HepG2 (cell line): ENCODE results near the gene PSMB3. TPM values are rescaled to one million over a fixed set of nuclear protein-coding genes. Genes with fewer than 3 reads are reported as not detected.

Experiments used
- ATF7 ChIP-seq, 2 experiments: fragments of 450-650 bp in 1 of 2; sonication (generic) in 1 of 2; formaldehyde crosslinking in 1 of 2; IDR thresholded peaks; 2 replicates each; pipeline versions ENCODE4 v1.4.0 to v1.6.1; 2016 to 2020; ENCODE audit warnings: antibody characterized with exemption in 1 of 2, mild to moderate bottlenecking in 1 of 2, missing genetic modification reagents in 1 of 2
- GFI1 ChIP-seq: sonication (generic); formaldehyde crosslinking; IDR thresholded peaks from 2 replicates; pipeline ENCODE4 v1.5.0; 2020; ENCODE audit warnings: missing genetic modification reagents, mild to moderate bottlenecking, borderline replicate concordance
- MATR3 ChIP-seq: sonication (generic); formaldehyde crosslinking; IDR thresholded peaks from 2 replicates; pipeline ENCODE4 v1.4.0; 2020; ENCODE audit warnings: missing genetic modification reagents
- NFE2 ChIP-seq: sonication (generic); formaldehyde crosslinking; IDR thresholded peaks from 2 replicates; pipeline ENCODE4 v1.4.0; 2020; ENCODE audit warnings: missing genetic modification reagents
- NFKB2 ChIP-seq: sonication (generic); formaldehyde crosslinking; IDR thresholded peaks from 2 replicates; pipeline ENCODE4 v1.4.0; 2020; ENCODE audit warnings: missing genetic modification reagents, borderline replicate concordance
- PRDM10 ChIP-seq: sonication (generic); formaldehyde crosslinking; IDR thresholded peaks from 2 replicates; pipeline ENCODE4 v1.4.0; 2020; ENCODE audit warnings: low read depth, missing genetic modification reagents
- REL ChIP-seq: sonication (generic); formaldehyde crosslinking; conservative IDR thresholded peaks from 2 replicates; pipeline ENCODE4 v1.8.0; 2022; ENCODE audit warnings: mild to moderate bottlenecking, missing genetic modification reagents, moderate library complexity
- RELA ChIP-seq: sonication (generic); formaldehyde crosslinking; IDR thresholded peaks from 2 replicates; pipeline ENCODE4 v1.4.0; 2020; ENCODE audit warnings: missing genetic modification reagents
- SAP130 ChIP-seq: IDR thresholded peaks from 2 replicates; pipeline ENCODE4 v1.6.1; 2016; ENCODE audit warnings: low read depth
- SIN3B ChIP-seq: fragments of 150-350 bp; IDR thresholded peaks from 2 replicates; pipeline ENCODE4 v1.6.1; 2014; ENCODE audit warnings: low read length
- TAF1 ChIP-seq: sonication (generic); formaldehyde crosslinking; IDR thresholded peaks from 2 replicates; pipeline ENCODE4 v1.4.0; 2020; ENCODE audit warnings: missing genetic modification reagents
- ZFYVE20 ChIP-seq: sonication (generic); formaldehyde crosslinking; IDR thresholded peaks from 2 replicates; pipeline ENCODE4 v1.8.0; 2023; ENCODE audit warnings: low read depth, mild to moderate bottlenecking, moderate library complexity, missing genetic modification reagents, borderline replicate concordance
- ZNF180 ChIP-seq: sonication (generic); formaldehyde crosslinking; IDR thresholded peaks from 2 replicates; pipeline ENCODE4 v1.4.0; 2020; ENCODE audit warnings: low read depth, missing genetic modification reagents, borderline replicate concordance
- ZNF792 ChIP-seq: IDR thresholded peaks from 2 replicates; pipeline ENCODE4 v1.6.1; 2016
- polyA plus RNA-seq, 8 experiments: library from polyadenylated mRNA; depleted of rRNA in 3 of 8; stranded (reverse) in 7 of 8; unstranded in 1 of 8; fragments of >200 nt; fragmentation: Illumina TruSeq in 4 of 8; extraction: Trizol in 4 of 8; gene quantifications; 2 replicates each; pipeline versions ENCODE4 v1.2.1 to v1.2.3, GENCODE V29; 2011 to 2016; ENCODE audit warnings: low read depth in 4 of 8, missing spikeins in 1 of 8, mixed read lengths in 1 of 8; ENCODE audit not compliant: insufficient read depth in 1 of 8
- total RNA-seq, 5 experiments: library from RNA; depleted of rRNA; stranded (reverse); fragments of >200 nt; fragmentation: Illumina TruSeq; extraction: Trizol; gene quantifications; 2 replicates each; pipeline ENCODE4 v1.2.3, GENCODE V29; 2016; ENCODE audit warnings: low read depth in 1 of 5
- TF ChIP-seq, protein P1 (sequence below): sonication (generic); formaldehyde crosslinking; IDR thresholded peaks from 2 replicates; pipeline ENCODE4 v1.5.0; 2020; ENCODE audit warnings: mild to moderate bottlenecking, missing genetic modification reagents
- TF ChIP-seq, protein P2 (sequence below), 2 experiments: sonication (generic) in 1 of 2; formaldehyde crosslinking in 1 of 2; IDR thresholded peaks; 2 replicates each; pipeline versions ENCODE4 v1.4.0 to v1.6.1; 2018 to 2020; ENCODE audit warnings: missing genetic modification reagents in 2 of 2, borderline replicate concordance in 1 of 2, low read depth in 1 of 2, mild to moderate bottlenecking in 1 of 2, missing biosample characterization in 1 of 2
- TF ChIP-seq, protein P3 (sequence below): sonication (generic); formaldehyde crosslinking; IDR thresholded peaks from 2 replicates; pipeline ENCODE4 v1.8.0; 2022; ENCODE audit warnings: mild to moderate bottlenecking, missing genetic modification reagents
- TF ChIP-seq, protein P4 (sequence below): sonication (generic); formaldehyde crosslinking; IDR thresholded peaks from 2 replicates; pipeline ENCODE4 v1.4.0; 2020; ENCODE audit warnings: missing genetic modification reagents

PSMB3 gene
- total and polyA plus RNA-seq, 2 of the 13 experiments (the other 11 are each of a cell fraction or from before 2014, with no cell fraction given): 366 to 517 TPM

DNA sequence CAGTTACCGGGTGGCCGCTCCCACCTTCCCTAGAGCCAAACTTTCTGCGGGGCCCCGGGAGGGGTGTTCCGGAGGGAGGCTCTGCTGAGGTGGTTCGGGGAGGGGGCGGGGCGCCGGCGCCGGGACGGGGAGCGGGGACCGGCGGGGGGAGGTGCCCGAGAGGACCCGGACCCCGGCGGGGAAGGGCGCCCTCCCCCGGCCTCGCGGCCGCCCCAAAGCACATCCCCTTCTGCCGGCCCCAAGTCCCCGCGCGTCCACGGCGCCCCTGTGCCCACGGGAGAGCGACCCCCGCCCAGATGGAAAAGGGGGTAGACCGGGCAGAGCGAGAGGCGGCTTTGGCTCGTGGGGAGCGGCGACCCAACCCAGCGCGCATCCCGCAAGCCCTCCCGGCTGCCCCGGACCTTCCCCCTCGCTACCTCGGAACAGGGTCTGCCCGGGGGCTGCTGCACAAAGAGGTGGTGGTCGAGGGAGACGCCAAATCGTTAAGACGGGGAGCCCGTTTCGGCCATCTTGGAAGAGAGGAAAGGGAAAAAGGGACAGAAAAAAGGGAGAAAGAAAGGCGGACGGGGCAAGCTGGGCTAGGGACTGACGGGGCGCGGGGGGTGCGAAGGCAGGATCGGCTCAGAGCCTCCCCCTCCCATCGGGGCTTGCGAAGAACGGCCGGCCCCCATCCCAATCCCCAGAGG, 4.9 kb upstream of the PSMB3 start (continued):
- TF ChIP-seq, protein P1, sequence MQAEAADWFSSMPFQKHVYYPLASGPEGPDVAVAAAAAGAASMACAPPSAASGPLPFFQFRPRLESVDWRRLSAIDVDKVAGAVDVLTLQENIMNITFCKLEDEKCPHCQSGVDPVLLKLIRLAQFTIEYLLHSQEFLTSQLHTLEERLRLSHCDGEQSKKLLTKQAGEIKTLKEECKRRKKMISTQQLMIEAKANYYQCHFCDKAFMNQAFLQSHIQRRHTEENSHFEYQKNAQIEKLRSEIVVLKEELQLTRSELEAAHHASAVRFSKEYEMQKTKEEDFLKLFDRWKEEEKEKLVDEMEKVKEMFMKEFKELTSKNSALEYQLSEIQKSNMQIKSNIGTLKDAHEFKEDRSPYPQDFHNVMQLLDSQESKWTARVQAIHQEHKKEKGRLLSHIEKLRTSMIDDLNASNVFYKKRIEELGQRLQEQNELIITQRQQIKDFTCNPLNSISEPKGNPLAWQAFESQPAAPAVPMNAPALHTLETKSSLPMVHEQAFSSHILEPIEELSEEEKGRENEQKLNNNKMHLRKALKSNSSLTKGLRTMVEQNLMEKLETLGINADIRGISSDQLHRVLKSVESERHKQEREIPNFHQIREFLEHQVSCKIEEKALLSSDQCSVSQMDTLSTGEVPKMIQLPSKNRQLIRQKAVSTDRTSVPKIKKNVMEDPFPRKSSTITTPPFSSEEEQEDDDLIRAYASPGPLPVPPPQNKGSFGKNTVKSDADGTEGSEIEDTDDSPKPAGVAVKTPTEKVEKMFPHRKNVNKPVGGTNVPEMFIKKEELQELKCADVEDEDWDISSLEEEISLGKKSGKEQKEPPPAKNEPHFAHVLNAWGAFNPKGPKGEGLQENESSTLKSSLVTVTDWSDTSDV (CRISPR knock-in tag): no peak
- TF ChIP-seq ZFYVE20 (CRISPR knock-in tag): no peak
- no peak for TF ChIP-seq ZNF180 (CRISPR knock-in tag)
- TF ChIP-seq, protein P2, sequence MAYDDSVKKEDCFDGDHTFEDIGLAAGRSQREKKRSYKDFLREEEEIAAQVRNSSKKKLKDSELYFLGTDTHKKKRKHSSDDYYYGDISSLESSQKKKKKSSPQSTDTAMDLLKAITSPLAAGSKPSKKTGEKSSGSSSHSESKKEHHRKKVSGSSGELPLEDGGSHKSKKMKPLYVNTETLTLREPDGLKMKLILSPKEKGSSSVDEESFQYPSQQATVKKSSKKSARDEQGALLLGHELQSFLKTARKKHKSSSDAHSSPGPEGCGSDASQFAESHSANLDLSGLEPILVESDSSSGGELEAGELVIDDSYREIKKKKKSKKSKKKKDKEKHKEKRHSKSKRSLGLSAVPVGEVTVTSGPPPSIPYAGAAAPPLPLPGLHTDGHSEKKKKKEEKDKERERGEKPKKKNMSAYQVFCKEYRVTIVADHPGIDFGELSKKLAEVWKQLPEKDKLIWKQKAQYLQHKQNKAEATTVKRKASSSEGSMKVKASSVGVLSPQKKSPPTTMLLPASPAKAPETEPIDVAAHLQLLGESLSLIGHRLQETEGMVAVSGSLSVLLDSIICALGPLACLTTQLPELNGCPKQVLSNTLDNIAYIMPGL (CRISPR knock-in tag; IDR thresholded peaks at IDR 0.05; ENCODE audit: borderline replicate concordance in 1 of 2, low read depth in 1 of 2): peak; percentile 78 to 84; a peak in 3 of 4 replicates
- TF ChIP-seq RELA (CRISPR knock-in tag): 0 out of 2 replicates have a peak, but pooled peaks have one; percentile 30
- TF ChIP-seq, protein P3, sequence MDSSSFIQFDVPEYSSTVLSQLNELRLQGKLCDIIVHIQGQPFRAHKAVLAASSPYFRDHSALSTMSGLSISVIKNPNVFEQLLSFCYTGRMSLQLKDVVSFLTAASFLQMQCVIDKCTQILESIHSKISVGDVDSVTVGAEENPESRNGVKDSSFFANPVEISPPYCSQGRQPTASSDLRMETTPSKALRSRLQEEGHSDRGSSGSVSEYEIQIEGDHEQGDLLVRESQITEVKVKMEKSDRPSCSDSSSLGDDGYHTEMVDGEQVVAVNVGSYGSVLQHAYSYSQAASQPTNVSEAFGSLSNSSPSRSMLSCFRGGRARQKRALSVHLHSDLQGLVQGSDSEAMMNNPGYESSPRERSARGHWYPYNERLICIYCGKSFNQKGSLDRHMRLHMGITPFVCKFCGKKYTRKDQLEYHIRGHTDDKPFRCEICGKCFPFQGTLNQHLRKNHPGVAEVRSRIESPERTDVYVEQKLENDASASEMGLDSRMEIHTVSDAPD (CRISPR knock-in tag): no peak
- no peak for TF ChIP-seq ATF7 (IDR thresholded peaks at IDR 0.05)
- peak; percentile 51; the same call in 1 of the 2 replicates for TF ChIP-seq ATF7 (CRISPR knock-in tag; IDR thresholded peaks at IDR 0.05)
- TF ChIP-seq, protein P4, sequence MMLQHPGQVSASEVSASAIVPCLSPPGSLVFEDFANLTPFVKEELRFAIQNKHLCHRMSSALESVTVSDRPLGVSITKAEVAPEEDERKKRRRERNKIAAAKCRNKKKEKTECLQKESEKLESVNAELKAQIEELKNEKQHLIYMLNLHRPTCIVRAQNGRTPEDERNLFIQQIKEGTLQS (CRISPR knock-in tag): no peak
- no peak for TF ChIP-seq REL (CRISPR knock-in tag)
- no peak for TF ChIP-seq SIN3B
- peak; percentile 23; the same call in 1 of the 2 replicates for TF ChIP-seq GFI1 (CRISPR knock-in tag)
- no peak for TF ChIP-seq NFE2 (CRISPR knock-in tag)
- peak; percentile 76 for TF ChIP-seq SAP130 (CRISPR knock-in tag)
- TF ChIP-seq ZNF792 (CRISPR knock-in tag): 0 out of 2 replicates have a peak, but pooled peaks have one; percentile 36
- no peak for TF ChIP-seq NFKB2 (CRISPR knock-in tag)
- peak; percentile 76; the same call in 1 of the 2 replicates for TF ChIP-seq TAF1 (CRISPR knock-in tag)
- TF ChIP-seq MATR3 (CRISPR knock-in tag): no peak
- TF ChIP-seq PRDM10: peak; percentile 65; the same call in 1 of the 2 replicates
